HG02571 (cell line): ENCODE results near the gene SLC38A9.
"Not testable (repeated sequence)": the region's sequence is repeated elsewhere in the genome, so short reads cannot be mapped to it uniquely, and the experiment has no call there.

Source experiments
- ATAC-seq: cut with Tn5 transposase; IDR thresholded peaks from one replicate; pipeline ENCODE4 v1.9.1; 2021; ENCODE audit warnings: mild to moderate bottlenecking, moderate library complexity; ENCODE audit not compliant: unreplicated experiment

SLC38A9 gene

GRCh38 chr5:55708732-55709131 lies 3.4 kb downstream of the SLC38A9 start:
- ATAC-seq: no peak

- no peak for ATAC-seq
These were observed 5.9 kb downstream of the SLC38A9 start for GRCh38 chr5:55706230-55706629.

- no peak for ATAC-seq
These were observed 9.4 kb downstream of the SLC38A9 start for GRCh38 chr5:55702598-55703345.

- no peak for ATAC-seq
These were observed 10.5 kb downstream of the SLC38A9 start for GRCh38 chr5:55701462-55702103.

GRCh38 chr5:55700745-55701144 lies 11.4 kb downstream of the SLC38A9 start:
- no peak for ATAC-seq

GRCh38 chr5:55699041-55699688 lies 13.0 kb downstream of the SLC38A9 start:
- no peak for ATAC-seq

GRCh38 chr5:55696704-55697103 lies 15.4 kb downstream of the SLC38A9 start:
- not testable (repeated sequence) for ATAC-seq

GRCh38 chr5:55694152-55694830 lies 17.8 kb downstream of the SLC38A9 start:
- ATAC-seq: no peak

GRCh38 chr5:55692509-55692908 lies 19.6 kb downstream of the SLC38A9 start:
- ATAC-seq: no peak

- no peak for ATAC-seq
These were observed 20.1 kb downstream of the SLC38A9 start for GRCh38 chr5:55692106-55692417.

GRCh38 chr5:55691265-55692105 lies 20.6 kb downstream of the SLC38A9 start:
- ATAC-seq: no peak

GRCh38 chr5:55682071-55682470 lies 30.1 kb downstream of the SLC38A9 start:
- ATAC-seq: no peak

GRCh38 chr5:55681301-55681700 lies 30.8 kb downstream of the SLC38A9 start:
- ATAC-seq: no peak

GRCh38 chr5:55680353-55680752 lies 31.8 kb downstream of the SLC38A9 start:
- no peak for ATAC-seq

GRCh38 chr5:55679556-55679955 lies 32.6 kb downstream of the SLC38A9 start:
- ATAC-seq: no peak

GRCh38 chr5:55675119-55675518 lies 37.0 kb downstream of the SLC38A9 start:
- no peak for ATAC-seq

GRCh38 chr5:55674340-55674739 lies 37.8 kb downstream of the SLC38A9 start:
- no peak for ATAC-seq

GRCh38 chr5:55672477-55672911 lies 39.6 kb downstream of the SLC38A9 start:
- ATAC-seq: no peak

- ATAC-seq: no peak
These were observed 40.1 kb downstream of the SLC38A9 start for GRCh38 chr5:55671975-55672374.

GRCh38 chr5:55668356-55668755 lies 43.8 kb downstream of the SLC38A9 start:
- ATAC-seq: no peak

GRCh38 chr5:55667938-55668337 lies 44.2 kb downstream of the SLC38A9 start:
- ATAC-seq: no peak
